ENCODE measurements around the gene HCN4. TPM values are rescaled to one million over a fixed set of nuclear protein-coding genes. Genes with fewer than 3 reads are reported as not detected.

HCN4 gene
- total RNA-seq, 1 donor from 2014 or later: 1.4 TPM

GRCh38 chr15:73395671-73396070, 26.9 kb upstream of the HCN4 start:
- DNase-seq (ENCODE audit: low read depth): no peak
- TF ChIP-seq CTCF (IDR thresholded peaks at IDR 0.05; ENCODE audit: insufficient read depth, low read length, poor library complexity, severe bottlenecking): no peak
- H3K4me3 ChIP-seq (ENCODE audit: low read depth, low read length): no peak overlapping the region
- H3K36me3 ChIP-seq (ENCODE audit: control insufficient read depth, insufficient read depth, low read length): no peaks in the 10 kb centered on the region
- peaks cover 18% of the 10 kb centered on the region for H3K27me3 ChIP-seq (ENCODE audit: control insufficient read depth, insufficient read depth, low read length)

GRCh38 chr15:73394782-73395181, 26.0 kb upstream of the HCN4 start:
- no peak for DNase-seq (ENCODE audit: low read depth)
- H3K27me3 ChIP-seq (ENCODE audit: control insufficient read depth, insufficient read depth, low read length): peaks cover 18% of the 10 kb centered on the region
- TF ChIP-seq CTCF (IDR thresholded peaks at IDR 0.05; ENCODE audit: insufficient read depth, low read length, poor library complexity, severe bottlenecking): no peak
- H3K4me3 ChIP-seq (ENCODE audit: low read depth, low read length): no peak overlapping the region
- H3K36me3 ChIP-seq (ENCODE audit: control insufficient read depth, insufficient read depth, low read length): no peaks in the 10 kb centered on the region

- Histone ChIP-seq H3K4me3 (ENCODE audit: low read depth, low read length) (no peak overlapping the region), H3K36me3 (ENCODE audit: control insufficient read depth, insufficient read depth, low read length) (no peaks in the 10 kb centered on the region), H3K27me3 (ENCODE audit: control insufficient read depth, insufficient read depth, low read length) (peaks cover 16% of the 10 kb centered on the region)
- DNase-seq (ENCODE audit: low read depth): no peak
- TF ChIP-seq CTCF (IDR thresholded peaks at IDR 0.05; ENCODE audit: insufficient read depth, low read length, poor library complexity, severe bottlenecking): no peak
These were observed 24.6 kb upstream of the HCN4 start for GRCh38 chr15:73393336-73393735.

GRCh38 chr15:73392025-73392424, 23.3 kb upstream of the HCN4 start:
- DNase-seq (ENCODE audit: low read depth): no peak
- peaks cover 16% of the 10 kb centered on the region for H3K27me3 ChIP-seq (ENCODE audit: control insufficient read depth, insufficient read depth, low read length)
- no peak for TF ChIP-seq CTCF (IDR thresholded peaks at IDR 0.05; ENCODE audit: insufficient read depth, low read length, poor library complexity, severe bottlenecking)
- no peaks in the 10 kb centered on the region for H3K36me3 ChIP-seq (ENCODE audit: control insufficient read depth, insufficient read depth, low read length)
- no peak overlapping the region for H3K4me3 ChIP-seq (ENCODE audit: low read depth, low read length)

GRCh38 chr15:73391128-73391872, 22.5 kb upstream of the HCN4 start:
- TF ChIP-seq CTCF (IDR thresholded peaks at IDR 0.05; ENCODE audit: insufficient read depth, low read length, poor library complexity, severe bottlenecking): no peak
- peaks cover 16% of the 10 kb centered on the region for H3K27me3 ChIP-seq (ENCODE audit: control insufficient read depth, insufficient read depth, low read length)
- H3K36me3 ChIP-seq (ENCODE audit: control insufficient read depth, insufficient read depth, low read length): no peaks in the 10 kb centered on the region
- H3K4me3 ChIP-seq (ENCODE audit: low read depth, low read length): no peak overlapping the region
- no peak for DNase-seq (ENCODE audit: low read depth)

Data from kidney epithelial cell (primary cell).